ENCODE results near the gene HORMAD1. TPM values are rescaled to one million over a fixed set of nuclear protein-coding genes. Genes with fewer than 3 reads are reported as not detected.

The HORMAD1 gene
- total RNA-seq, 4 donors from 2014 or later, result 6.7 to 11.3 (median 8.4) TPM; not detected in 1

GRCh38 chr1:150749720-150750311 lies 29.1 kb upstream of the HORMAD1 start:
- H3K27ac ChIP-seq, result no peak overlapping the region
- H3K9me3 ChIP-seq, result no peaks in the 10 kb centered on the region
- DNase-seq (ENCODE audit: low spot score in 2 of 2), result no peak
- H3K4me1 ChIP-seq, result no peaks in the 10 kb centered on the region
- peaks cover 9% of the 10 kb centered on the region for H3K36me3 ChIP-seq
- H3K4me3 ChIP-seq, result no peak overlapping the region
- TF ChIP-seq POLR2A (IDR thresholded peaks at IDR 0.05), result no peak
- no peak for TF ChIP-seq EP300 (IDR thresholded peaks at IDR 0.05)
- TF ChIP-seq, protein P1, sequence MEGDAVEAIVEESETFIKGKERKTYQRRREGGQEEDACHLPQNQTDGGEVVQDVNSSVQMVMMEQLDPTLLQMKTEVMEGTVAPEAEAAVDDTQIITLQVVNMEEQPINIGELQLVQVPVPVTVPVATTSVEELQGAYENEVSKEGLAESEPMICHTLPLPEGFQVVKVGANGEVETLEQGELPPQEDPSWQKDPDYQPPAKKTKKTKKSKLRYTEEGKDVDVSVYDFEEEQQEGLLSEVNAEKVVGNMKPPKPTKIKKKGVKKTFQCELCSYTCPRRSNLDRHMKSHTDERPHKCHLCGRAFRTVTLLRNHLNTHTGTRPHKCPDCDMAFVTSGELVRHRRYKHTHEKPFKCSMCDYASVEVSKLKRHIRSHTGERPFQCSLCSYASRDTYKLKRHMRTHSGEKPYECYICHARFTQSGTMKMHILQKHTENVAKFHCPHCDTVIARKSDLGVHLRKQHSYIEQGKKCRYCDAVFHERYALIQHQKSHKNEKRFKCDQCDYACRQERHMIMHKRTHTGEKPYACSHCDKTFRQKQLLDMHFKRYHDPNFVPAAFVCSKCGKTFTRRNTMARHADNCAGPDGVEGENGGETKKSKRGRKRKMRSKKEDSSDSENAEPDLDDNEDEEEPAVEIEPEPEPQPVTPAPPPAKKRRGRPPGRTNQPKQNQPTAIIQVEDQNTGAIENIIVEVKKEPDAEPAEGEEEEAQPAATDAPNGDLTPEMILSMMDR (IDR thresholded peaks at IDR 0.05), result no peak
- WGBS, result 92% methylated on average over 8 of the region's 8 CpGs
- H3K27me3 ChIP-seq, result no peaks in the 10 kb centered on the region

GRCh38 chr1:150748878-150749719 lies 28.4 kb upstream of the HORMAD1 start:
- no peaks in the 10 kb centered on the region for H3K27me3 ChIP-seq
- DNase-seq (ENCODE audit: low spot score in 2 of 2), result no peak
- no peak overlapping the region for H3K27ac ChIP-seq
- H3K4me3 ChIP-seq, result no peak overlapping the region
- no peaks in the 10 kb centered on the region for H3K4me1 ChIP-seq
- H3K36me3 ChIP-seq, result peaks cover 8% of the 10 kb centered on the region
- TF ChIP-seq, protein P1 (IDR thresholded peaks at IDR 0.05), result no peak
- TF ChIP-seq POLR2AphosphoS5 (IDR thresholded peaks at IDR 0.05) (no peak), EP300 (IDR thresholded peaks at IDR 0.05) (no peak), POLR2A (IDR thresholded peaks at IDR 0.05) (no peak)
- WGBS, result 79% methylated on average over 11 of the region's 12 CpGs
- no peaks in the 10 kb centered on the region for H3K9me3 ChIP-seq

GRCh38 chr1:150730130-150730721 lies 9.5 kb upstream of the HORMAD1 start:
- H3K4me3 ChIP-seq, result no peak overlapping the region
- WGBS, result 84% methylated on average over 3 of the region's 3 CpGs
- H3K36me3 ChIP-seq, result no peaks in the 10 kb centered on the region
- H3K27me3 ChIP-seq, result no peaks in the 10 kb centered on the region
- no peak for DNase-seq (ENCODE audit: low spot score in 2 of 2)
- no peak overlapping the region for H3K27ac ChIP-seq
- TF ChIP-seq POLR2A (IDR thresholded peaks at IDR 0.05) (no peak), POLR2AphosphoS5 (IDR thresholded peaks at IDR 0.05) (no peak), EP300 (IDR thresholded peaks at IDR 0.05) (no peak)
- TF ChIP-seq, protein P1 (IDR thresholded peaks at IDR 0.05), result no peak
- H3K9me3 ChIP-seq, result no peaks in the 10 kb centered on the region
- no peaks in the 10 kb centered on the region for H3K4me1 ChIP-seq

- 74% methylated on average over 2 of the region's 2 CpGs for WGBS
- Histone ChIP-seq H3K4me1 (no peaks in the 10 kb centered on the region), H3K36me3 (no peaks in the 10 kb centered on the region), H3K27me3 (no peaks in the 10 kb centered on the region), H3K27ac (no peak overlapping the region), H3K4me3 (no peak overlapping the region), H3K9me3 (no peaks in the 10 kb centered on the region)
- TF ChIP-seq EP300 (IDR thresholded peaks at IDR 0.05), result no peak
- TF ChIP-seq, protein P1 (IDR thresholded peaks at IDR 0.05), result no peak
- TF ChIP-seq POLR2A (IDR thresholded peaks at IDR 0.05), result no peak
- no peak for TF ChIP-seq POLR2AphosphoS5 (IDR thresholded peaks at IDR 0.05)
- no peak for DNase-seq (ENCODE audit: low spot score in 2 of 2)
Measured at GRCh38 chr1:150724336-150724735, 3.6 kb upstream of the HORMAD1 start.

- H3K27me3 ChIP-seq, result no peaks in the 10 kb centered on the region
- H3K4me1 ChIP-seq, result no peaks in the 10 kb centered on the region
- no peak overlapping the region for H3K27ac ChIP-seq
- TF ChIP-seq EP300 (IDR thresholded peaks at IDR 0.05), result no peak
- TF ChIP-seq POLR2A (IDR thresholded peaks at IDR 0.05), result no peak
- TF ChIP-seq, protein P1 (IDR thresholded peaks at IDR 0.05), result no peak
- no peak for TF ChIP-seq POLR2AphosphoS5 (IDR thresholded peaks at IDR 0.05)
- no peaks in the 10 kb centered on the region for H3K9me3 ChIP-seq
- H3K36me3 ChIP-seq, result no peaks in the 10 kb centered on the region
- WGBS, result 94% methylated on average over 21 of the region's 21 CpGs
- H3K4me3 ChIP-seq, result no peak overlapping the region
- no peak for DNase-seq (ENCODE audit: low spot score in 2 of 2)
Measured at GRCh38 chr1:150720098-150720497, 597 bp downstream of the HORMAD1 start.
